Keratinocyte (primary cell): ENCODE results near the gene S100A1. TPM values are rescaled to one million over a fixed set of nuclear protein-coding genes. Genes with fewer than 3 reads are reported as not detected.
A peak's percentile ranks its signal among the peaks of the same experiment; 100 is the strongest.

Source experiments
- DNase-seq: peaks from one replicate; pipeline ENCODE4 v3.0.0-alpha.2; 2011; ENCODE audit warnings: low read depth, missing footprints, low spot score
- FAIRE-seq: peaks from 2 replicates; lab custom pipeline; 2011; peaks lifted over from hg19 to GRCh38; lab: Jason Lieb, UNC
- H2AFZ ChIP-seq: 2 replicates; pipeline ENCODE4 v1.6.0; 2012; ENCODE audit warnings: low read length, control low read depth, inconsistent platforms; ENCODE audit not compliant: control insufficient read depth
- H3K27ac ChIP-seq: 2 replicates; pipeline ENCODE4 v1.5.1; 2011; ENCODE audit warnings: low read length; ENCODE audit not compliant: control insufficient read depth, insufficient read depth
- H3K27me3 ChIP-seq: 3 replicates; pipeline ENCODE4 v1.6.0; 2011; ENCODE audit warnings: low read length; ENCODE audit not compliant: control insufficient read depth, insufficient read depth; ENCODE audit errors: extremely low read depth
- H3K36me3 ChIP-seq, 2 experiments: 2 replicates in 1 of 2; 3 replicates in 1 of 2; pipeline ENCODE4 v1.5.1; 2011; ENCODE audit warnings: low read length in 2 of 2, mild to moderate bottlenecking in 1 of 2; ENCODE audit not compliant: control insufficient read depth in 2 of 2, insufficient read depth in 2 of 2; ENCODE audit errors: extremely low read depth in 1 of 2
- H3K4me1 ChIP-seq: 3 replicates; pipeline ENCODE4 v1.5.1; 2011; ENCODE audit warnings: low read length; ENCODE audit not compliant: control insufficient read depth, insufficient read depth; ENCODE audit errors: extremely low read depth
- H3K4me2 ChIP-seq: 3 replicates; pipeline ENCODE4 v1.6.0; 2011; ENCODE audit warnings: low read depth, low read length; ENCODE audit not compliant: control insufficient read depth, insufficient read depth; ENCODE audit errors: extremely low read depth
- H3K4me3 ChIP-seq, 3 experiments: fragments of 200-600 bp in 1 of 3; sonication (generic) in 1 of 3; 2 replicates in 2 of 3; 3 replicates in 1 of 3; pipeline ENCODE4 v1.5.1; 2011 to 2016; ENCODE audit warnings: low read length in 3 of 3, mild to moderate bottlenecking in 3 of 3, control low read depth in 2 of 3, inconsistent platforms in 1 of 3, low read depth in 1 of 3, mixed read lengths in 1 of 3, mixed run types in 1 of 3, moderate library complexity in 1 of 3; ENCODE audit not compliant: control insufficient read depth in 2 of 3, insufficient read depth in 2 of 3; ENCODE audit errors: extremely low read depth in 1 of 3
- H3K79me2 ChIP-seq: 2 replicates; pipeline ENCODE4 v1.6.0; 2012; ENCODE audit warnings: low read length; ENCODE audit not compliant: control insufficient read depth, insufficient read depth
- H3K9ac ChIP-seq: 3 replicates; pipeline ENCODE4 v1.6.0; 2011; ENCODE audit warnings: low read length; ENCODE audit not compliant: control insufficient read depth, insufficient read depth; ENCODE audit errors: extremely low read depth
- H3K9me1 ChIP-seq: 3 replicates; pipeline ENCODE4 v1.6.0; 2011; ENCODE audit warnings: low read length; ENCODE audit not compliant: control insufficient read depth, insufficient read depth; ENCODE audit errors: extremely low read depth
- H3K9me3 ChIP-seq: 2 replicates; pipeline ENCODE4 v1.5.1; 2012; ENCODE audit warnings: low read depth, low read length; ENCODE audit not compliant: control insufficient read depth
- H4K20me1 ChIP-seq: 3 replicates; pipeline ENCODE4 v1.6.0; 2011; ENCODE audit warnings: low read length; ENCODE audit not compliant: control insufficient read depth, insufficient read depth; ENCODE audit errors: extremely low read depth
- EZH2 ChIP-seq: IDR thresholded peaks from one replicate; pipeline ENCODE4 v1.6.1; 2012; ENCODE audit warnings: inconsistent platforms, mild to moderate bottlenecking, low read length, moderate library complexity
- dilution Hi-C: fragments of 300-500 bp; cut with MboI; formaldehyde crosslinking; loops from one replicate; pipeline ENCODE4 v1.7.0; 2020; ENCODE audit warnings: low sequenced_read_pairs; ENCODE audit not compliant: extremely low pct_ligation_motif_present
- polyA plus RNA-seq, 5 experiments: library from polyadenylated mRNA; depleted of rRNA in 3 of 5; stranded (reverse) in 3 of 5; stranded (forward) in 1 of 5; unstranded in 1 of 5; fragments of >200 nt; gene quantifications; 1 replicate in 1 of 5; 2 replicates in 3 of 5; 3 replicates in 1 of 5; pipeline versions ENCODE4 v1.2.1 to v1.2.3, GENCODE V29; 2011 to 2012; ENCODE audit warnings: missing spikeins in 2 of 5, low read depth in 1 of 5, low replicate concordance in 1 of 5
- TF ChIP-seq, protein P1 (sequence below), 3 experiments: IDR thresholded peaks in 1 of 3; conservative IDR thresholded peaks in 1 of 3; optimal IDR thresholded peaks in 1 of 3; 2 replicates in 2 of 3; 3 replicates in 1 of 3; pipeline versions ENCODE3 to v1.5.1; 2011; ENCODE audit warnings: low read length in 3 of 3, mild to moderate bottlenecking in 3 of 3, moderate library complexity in 2 of 3, control low read depth in 1 of 3, inconsistent platforms in 1 of 3; ENCODE audit not compliant: insufficient read depth in 2 of 3; ENCODE audit errors: extremely low read depth in 1 of 3

The S100A1 gene
- polyA plus RNA-seq, 1 donor (not counting 4 experiments of a cell fraction or from before 2014, with no cell fraction given): 0.12 TPM

- Histone ChIP-seq H3K4me1 (peaks cover 52% of the 10 kb centered on the region), H3K27me3 (no peaks in the 10 kb centered on the region)
These were observed 16.0 kb upstream of the S100A1 start for GRCh38 chr1:153612111-153612754.

GRCh38 chr1:153612755-153613331, 15.4 kb upstream of the S100A1 start, which contains the start of gene S100A16:
Gene S100A16 (minus strand): TSS chr1:153613137. CDS start chr1:153608151, 4,986 bp downstream.
- H3K27ac ChIP-seq: peak within 1 kb of the TSS; percentile 99
- no peaks in the 10 kb centered on the region for H3K9me3 ChIP-seq
- no peaks in the 10 kb centered on the region for H3K9me1 ChIP-seq
- peak within 1 kb of the TSS; percentile 90 to 100 (median 98) for H3K4me3 ChIP-seq
- peak within 1 kb of the TSS; percentile 98 for H3K4me2 ChIP-seq
- H3K9ac ChIP-seq: peak within 1 kb of the TSS; percentile 99
- peaks cover 9 to 45% of the 10 kb centered on the region in 2 experiments for H3K36me3 ChIP-seq
- no peak for TF ChIP-seq EZH2
- TF ChIP-seq, protein P1, sequence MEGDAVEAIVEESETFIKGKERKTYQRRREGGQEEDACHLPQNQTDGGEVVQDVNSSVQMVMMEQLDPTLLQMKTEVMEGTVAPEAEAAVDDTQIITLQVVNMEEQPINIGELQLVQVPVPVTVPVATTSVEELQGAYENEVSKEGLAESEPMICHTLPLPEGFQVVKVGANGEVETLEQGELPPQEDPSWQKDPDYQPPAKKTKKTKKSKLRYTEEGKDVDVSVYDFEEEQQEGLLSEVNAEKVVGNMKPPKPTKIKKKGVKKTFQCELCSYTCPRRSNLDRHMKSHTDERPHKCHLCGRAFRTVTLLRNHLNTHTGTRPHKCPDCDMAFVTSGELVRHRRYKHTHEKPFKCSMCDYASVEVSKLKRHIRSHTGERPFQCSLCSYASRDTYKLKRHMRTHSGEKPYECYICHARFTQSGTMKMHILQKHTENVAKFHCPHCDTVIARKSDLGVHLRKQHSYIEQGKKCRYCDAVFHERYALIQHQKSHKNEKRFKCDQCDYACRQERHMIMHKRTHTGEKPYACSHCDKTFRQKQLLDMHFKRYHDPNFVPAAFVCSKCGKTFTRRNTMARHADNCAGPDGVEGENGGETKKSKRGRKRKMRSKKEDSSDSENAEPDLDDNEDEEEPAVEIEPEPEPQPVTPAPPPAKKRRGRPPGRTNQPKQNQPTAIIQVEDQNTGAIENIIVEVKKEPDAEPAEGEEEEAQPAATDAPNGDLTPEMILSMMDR (optimal IDR thresholded peaks at IDR 0.05 in 1 of 3, IDR thresholded peaks at IDR 0.05 in 1 of 3, conservative IDR thresholded peaks at IDR 0.05 in 1 of 3; ENCODE audit: extremely low read depth in 1 of 3, insufficient read depth in 2 of 3, low read length in 3 of 3): no peak
- peaks cover 3% of the 10 kb centered on the region for H4K20me1 ChIP-seq
- no peak for DNase-seq
- dilution Hi-C loops: no loop called here
- peaks cover 70% of the 10 kb centered on the region for H3K79me2 ChIP-seq
- peaks cover 53% of the 10 kb centered on the region for H3K4me1 ChIP-seq
- no peak within 1 kb of the TSS for H2AFZ ChIP-seq
- no peaks in the 10 kb centered on the region for H3K27me3 ChIP-seq
- FAIRE-seq: peak; percentile 82

More at GRCh38 chr1:153612111-153612754, 16.0 kb upstream of the S100A1 start:
- Histone ChIP-seq H3K9me3 (no peaks in the 10 kb centered on the region), H3K27ac (peak overlapping the region; percentile 98), H2AFZ (no peak overlapping the region), H3K4me3 (peak overlapping the region; percentile 86 to 98 (median 90)), H3K9ac (peak overlapping the region; percentile 99), H4K20me1 (peaks cover 3% of the 10 kb centered on the region), H3K4me2 (peak overlapping the region; percentile 98), H3K9me1 (no peaks in the 10 kb centered on the region), H3K36me3 (peaks cover 15 to 51% of the 10 kb centered on the region in 2 experiments), H3K79me2 (peaks cover 76% of the 10 kb centered on the region)
- dilution Hi-C loops: no loop called here
- DNase-seq (no peak), FAIRE-seq (peak; percentile 9)
- TF ChIP-seq, protein P1 (optimal IDR thresholded peaks at IDR 0.05 in 1 of 3, IDR thresholded peaks at IDR 0.05 in 1 of 3, conservative IDR thresholded peaks at IDR 0.05 in 1 of 3; ENCODE audit: extremely low read depth in 1 of 3, insufficient read depth in 2 of 3, low read length in 3 of 3): no peak
- no peak for TF ChIP-seq EZH2
